GM18505 (cell line): Measurements from ENCODE around the gene CYTH4.

Experiments used
- ATAC-seq: cut with Tn5 transposase; IDR thresholded peaks from one replicate; pipeline ENCODE4 v1.9.1; 2021; ENCODE audit not compliant: unreplicated experiment
- POLR2A ChIP-seq: IDR thresholded peaks from 4 replicates; pipeline ENCODE4 v1.6.1; 2011; ENCODE audit warnings: borderline replicate concordance; ENCODE audit not compliant: insufficient read depth, insufficient read length; ENCODE audit errors: extremely low read depth

CYTH4 gene

DNA sequence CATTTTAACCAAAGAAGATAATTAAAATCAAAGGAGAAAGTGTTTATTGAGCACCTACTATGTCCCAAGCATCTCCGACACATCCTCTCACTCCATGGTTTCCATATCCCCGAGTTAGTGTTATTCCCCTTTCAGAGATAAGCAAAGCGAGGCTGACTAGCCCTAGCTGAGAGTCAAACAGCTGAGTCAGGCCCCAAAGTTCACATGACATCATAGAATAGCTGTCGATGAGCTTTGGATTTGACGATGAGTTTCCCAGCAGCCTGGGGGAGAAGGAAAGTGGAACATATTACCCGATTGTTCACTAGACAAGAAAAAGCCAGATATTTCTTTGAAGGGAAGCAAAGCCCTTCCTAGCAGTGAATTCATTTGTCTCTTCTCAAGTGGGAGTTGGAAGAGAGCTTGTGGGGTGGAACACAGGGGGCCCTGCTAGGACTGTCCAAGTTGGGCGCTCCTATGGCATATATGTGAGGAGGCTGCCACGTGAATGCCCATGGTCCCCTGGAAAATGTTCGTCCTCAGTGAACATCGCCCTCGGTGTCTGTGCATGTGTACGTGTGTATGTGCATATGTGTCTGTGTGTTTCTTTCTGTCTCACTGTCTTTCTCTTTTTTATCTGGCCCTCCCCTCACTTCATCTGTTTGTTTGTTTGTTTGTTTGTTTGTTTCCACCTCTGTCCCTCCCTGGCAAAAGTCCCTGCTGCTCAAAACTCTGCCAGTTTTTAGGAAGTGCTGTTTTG is 493 bp upstream of the CYTH4 start:
- no peak for TF ChIP-seq POLR2A
- no peak for ATAC-seq

DNA sequence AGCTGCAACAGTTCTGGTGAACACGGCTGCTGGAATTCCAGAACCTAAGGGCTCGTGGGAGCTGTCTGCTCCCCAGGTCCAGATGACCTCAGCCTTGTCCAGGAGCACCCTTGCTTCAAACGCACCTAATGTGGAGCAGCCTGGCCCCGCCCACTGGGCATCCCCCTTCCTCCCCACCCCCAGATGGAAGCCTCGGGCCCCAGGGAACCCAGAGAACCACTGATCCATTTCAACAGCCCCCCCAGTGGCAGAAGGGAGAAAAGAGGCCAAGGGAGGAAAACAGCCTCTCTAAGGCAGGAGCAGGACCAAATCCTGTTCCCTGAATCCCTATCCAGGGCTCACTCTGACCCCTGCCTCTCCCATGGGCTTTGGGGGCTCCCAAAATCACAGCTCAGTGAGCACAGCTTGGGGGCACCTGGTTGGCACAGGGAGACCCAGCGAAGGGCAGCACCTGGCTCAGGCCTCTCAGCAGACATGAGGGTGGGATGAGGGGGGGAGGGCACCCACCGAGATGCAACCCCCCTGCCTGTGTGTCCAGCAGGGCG is 1.2 kb downstream of the CYTH4 start:
- no peak for TF ChIP-seq POLR2A
- no peak for ATAC-seq

DNA sequence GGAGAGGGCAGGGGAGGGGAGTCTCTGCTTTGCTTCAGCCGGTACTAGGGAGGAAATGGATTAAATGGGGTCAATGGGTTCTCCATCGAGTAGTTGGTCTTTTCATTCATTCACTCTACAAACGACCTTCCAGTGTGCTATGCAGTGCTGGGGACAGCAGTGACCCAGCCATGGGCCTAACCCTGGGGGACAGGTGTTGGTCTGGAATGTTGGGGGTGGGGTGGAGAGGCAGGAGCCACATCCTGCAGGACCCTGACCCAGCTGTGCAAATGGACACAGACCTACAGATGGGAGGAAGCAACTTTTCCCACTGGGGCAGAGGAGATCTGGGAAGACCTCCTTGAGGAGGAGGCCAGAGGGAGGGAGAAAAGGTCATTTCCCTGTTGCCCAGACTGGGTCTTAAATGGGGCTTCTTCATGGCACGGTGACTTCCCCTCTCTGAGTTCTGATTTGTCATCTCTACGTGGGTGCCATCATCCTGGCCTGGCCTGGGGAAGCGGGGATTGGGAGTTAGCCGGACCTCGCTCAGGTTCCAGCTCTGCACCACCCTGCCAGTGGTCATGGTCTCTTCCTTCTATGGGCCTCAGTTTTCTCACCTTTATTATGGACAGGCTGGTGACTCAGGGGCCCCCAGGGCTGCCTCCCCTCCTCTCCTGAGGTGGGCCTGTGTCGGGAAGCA is 2.0 kb downstream of the CYTH4 start:
- ATAC-seq = no peak
- no peak for TF ChIP-seq POLR2A

DNA sequence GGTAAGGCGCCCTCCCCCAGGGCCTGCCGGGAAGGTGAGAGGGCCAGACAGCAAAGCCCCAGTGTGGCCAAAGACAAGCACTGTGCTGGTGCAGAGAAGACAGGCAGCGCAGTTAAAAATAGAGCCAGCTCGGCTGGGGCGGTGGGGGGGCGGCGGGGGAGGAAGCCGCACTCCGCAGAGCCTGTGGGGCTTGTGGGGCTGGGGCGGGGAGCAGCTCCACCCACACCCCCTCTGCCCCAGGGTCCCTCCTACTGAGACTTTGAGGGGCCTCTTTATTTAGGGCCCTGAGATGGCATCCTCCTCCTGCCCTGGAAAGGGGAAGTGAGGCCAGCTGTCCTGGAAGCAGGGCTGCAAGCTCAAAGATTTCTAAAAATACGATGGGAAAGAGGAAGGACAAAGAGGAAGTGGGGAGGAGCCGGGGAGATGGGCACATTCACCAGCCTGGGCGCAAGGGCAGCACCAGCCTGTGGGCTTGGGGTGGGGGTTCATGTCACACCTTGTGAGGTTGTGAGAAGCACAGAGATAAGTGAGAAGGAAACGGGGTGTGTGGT is 2.6 kb downstream of the CYTH4 start:
- ATAC-seq = peak; percentile 51
- no peak for TF ChIP-seq POLR2A

DNA sequence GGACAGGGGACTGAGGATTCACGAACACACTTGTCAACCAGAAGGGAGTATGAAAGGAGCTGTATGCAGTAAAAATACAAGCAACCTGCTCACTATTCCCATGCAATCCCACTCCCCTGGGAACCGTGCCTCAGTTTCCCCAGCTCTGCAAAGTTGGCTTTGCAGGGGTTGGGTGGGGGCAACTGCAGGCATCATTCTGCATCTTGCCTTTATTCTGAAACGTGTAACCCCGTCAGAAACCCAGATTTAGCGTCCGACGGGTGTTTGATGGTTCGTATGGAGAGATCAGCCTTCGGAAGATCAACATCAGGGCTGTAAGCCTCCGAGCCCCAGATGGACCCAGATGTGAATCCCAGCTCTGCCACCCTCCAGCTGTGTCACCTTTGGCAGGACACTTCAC is 3.6 kb downstream of the CYTH4 start:
- no peak for TF ChIP-seq POLR2A
- ATAC-seq = no peak

DNA sequence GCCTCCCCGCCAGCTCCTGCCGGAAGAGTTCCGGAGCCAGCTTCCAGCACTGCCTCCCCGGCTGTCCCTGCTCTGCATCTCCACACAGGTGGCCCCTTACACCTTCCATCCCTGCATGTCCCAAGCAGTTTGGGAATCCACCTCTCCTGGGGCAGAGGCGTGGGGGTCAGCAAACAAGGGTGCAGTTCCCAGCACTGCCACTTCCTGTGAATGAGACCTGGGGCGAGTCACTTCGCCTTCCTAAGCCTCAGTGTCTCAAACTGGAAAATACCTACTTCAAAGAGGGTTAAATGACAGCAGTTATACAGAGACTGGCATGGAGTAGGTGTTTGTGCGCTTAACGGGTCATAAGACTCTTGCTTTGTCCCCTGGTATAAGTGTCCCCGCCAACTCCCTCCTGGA is 5.2 kb downstream of the CYTH4 start:
- ATAC-seq = no peak
- TF ChIP-seq POLR2A = no peak

DNA sequence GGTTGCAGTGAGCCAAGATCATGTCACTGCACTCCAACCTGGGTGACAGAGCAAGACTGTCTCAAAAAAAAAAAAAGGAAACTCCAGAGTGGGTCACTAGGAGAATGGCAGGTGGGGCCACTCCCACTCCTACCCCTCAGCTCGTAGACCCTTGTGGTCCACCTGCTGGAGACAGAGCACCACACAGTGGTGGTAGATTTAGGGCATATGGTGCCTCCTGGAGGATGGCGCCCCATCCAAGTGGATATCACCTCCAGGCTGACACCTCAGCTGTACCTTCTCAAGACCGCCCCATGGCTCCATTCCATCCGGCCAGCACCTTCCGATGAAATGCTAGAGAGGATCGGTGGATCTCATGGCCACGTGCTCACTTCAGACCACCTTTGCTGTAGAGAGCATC is 6.2 kb downstream of the CYTH4 start:
- no peak for ATAC-seq
- no peak for TF ChIP-seq POLR2A

DNA sequence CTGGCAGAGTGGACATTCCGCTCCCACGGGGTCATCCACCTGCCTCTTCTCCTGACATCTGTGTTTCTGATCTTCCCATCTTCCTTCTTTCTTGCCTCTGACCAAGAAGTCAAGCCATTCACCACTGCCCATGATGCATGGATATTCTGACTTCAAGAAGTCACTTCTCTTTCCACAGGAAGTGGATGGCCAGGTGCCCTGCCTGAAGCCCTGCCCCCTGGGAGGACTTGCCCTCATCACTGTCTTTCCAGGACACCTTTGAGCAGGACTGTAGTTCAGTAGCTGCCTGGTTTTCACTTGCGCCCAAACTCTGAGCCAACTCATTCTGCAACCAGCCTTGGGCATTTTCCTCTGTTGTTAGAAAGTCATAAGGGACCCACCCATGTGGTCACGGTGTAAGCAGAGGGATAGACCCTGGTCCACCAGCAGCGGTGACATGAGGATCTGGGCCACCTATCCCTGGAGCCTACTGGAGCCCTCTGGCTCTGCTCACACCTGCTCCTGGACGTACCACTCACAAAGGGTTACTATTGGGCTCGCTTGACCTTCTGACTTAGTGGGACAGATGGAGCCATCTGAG is 6.9 kb downstream of the CYTH4 start:
- TF ChIP-seq POLR2A = no peak
- no peak for ATAC-seq

DNA sequence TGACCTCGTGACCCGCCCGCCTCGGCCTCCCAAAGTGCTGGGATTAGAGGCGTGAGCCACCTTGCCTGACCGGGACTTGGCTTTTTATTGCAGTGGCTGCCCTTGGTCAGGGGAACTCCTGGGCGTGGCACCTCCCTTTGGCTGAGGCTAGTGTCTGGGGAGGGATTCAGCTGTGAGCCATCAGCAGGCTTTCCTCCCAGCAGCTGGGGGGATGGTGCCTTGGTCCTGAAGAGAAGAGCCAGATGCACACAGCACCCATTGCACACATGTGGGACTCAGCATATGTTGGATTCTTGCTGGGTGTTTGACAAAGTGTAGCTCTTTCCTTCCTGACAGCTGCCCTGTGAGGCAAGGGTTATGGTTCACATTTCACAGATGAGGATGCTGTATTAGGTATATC is 8.4 kb downstream of the CYTH4 start:
- TF ChIP-seq POLR2A = no peak
- no peak for ATAC-seq

DNA sequence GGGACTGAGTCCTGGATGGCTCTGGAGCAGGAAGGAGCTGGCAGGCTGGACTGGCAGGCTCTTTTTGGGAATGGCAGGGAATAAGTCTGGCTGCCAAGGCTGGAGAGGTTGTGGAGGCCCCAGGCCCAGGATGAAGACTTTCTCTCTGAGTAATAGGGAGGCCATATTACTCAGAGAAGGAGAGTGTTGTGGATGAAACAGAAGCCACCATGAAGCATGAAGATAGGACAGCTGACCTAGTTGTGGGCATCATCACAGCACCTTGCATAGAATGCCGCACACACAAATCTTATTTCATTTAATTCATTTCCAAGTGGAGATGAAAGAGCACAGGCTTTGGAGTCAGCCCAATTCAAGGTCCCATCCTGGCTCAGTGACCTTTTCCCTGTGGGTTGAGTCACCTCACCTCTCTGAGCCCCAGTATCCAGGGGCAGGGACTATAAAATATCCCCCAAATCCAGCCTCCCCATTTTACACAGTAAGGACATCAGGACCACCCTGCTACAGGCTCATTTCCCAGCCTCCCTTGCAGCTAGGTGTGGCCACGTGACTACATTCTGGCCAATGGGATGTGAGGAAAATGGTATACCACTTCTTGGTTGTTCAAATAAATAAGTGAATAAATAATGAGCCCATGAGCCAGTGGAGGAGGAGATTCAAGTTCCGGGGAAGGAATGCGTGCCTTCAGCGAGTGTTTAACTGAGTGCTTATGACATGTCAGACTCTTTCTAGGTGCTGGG is 9.4 kb downstream of the CYTH4 start:
- no peak for ATAC-seq
- no peak for TF ChIP-seq POLR2A

DNA sequence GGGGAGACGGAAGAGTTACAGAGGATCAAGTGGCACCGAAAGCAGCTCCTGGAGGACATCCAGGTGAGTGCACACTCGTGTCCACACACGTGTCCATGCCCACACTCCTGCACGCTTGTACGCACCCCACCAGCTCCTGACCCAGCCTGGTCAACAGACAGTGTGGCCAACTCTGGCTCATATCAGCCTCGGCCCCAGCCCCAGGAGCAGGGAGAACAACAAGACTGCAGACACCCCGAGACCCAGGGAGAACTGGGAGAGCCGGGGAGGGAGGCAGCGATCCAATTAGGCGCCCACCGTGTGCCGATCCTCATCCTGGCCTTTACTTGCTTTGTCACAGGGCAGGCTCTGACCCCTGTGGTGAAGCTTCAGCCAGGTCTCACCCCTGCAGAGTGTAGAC is 10.3 kb downstream of the CYTH4 start:
- no peak for ATAC-seq
- no peak for TF ChIP-seq POLR2A

DNA sequence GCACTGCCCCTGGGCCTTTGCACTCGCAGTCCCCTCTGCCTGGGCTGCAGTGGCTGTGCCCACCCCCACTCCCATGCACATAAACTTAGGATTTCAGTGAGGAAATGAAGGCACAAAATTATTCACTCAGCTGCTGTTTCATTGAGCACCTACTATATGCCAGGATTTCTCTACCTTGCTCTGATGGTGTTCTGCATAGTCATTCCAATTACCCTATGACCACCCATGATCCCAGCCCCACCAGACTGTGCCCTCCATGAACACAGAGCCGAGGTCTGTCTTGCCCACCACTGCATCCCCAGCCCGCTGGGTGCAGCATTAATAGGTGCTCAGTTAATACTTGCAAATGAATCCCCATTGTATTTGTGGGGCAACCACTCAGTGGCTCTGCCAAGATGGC is 10.9 kb downstream of the CYTH4 start:
- no peak for ATAC-seq
- TF ChIP-seq POLR2A = no peak

DNA sequence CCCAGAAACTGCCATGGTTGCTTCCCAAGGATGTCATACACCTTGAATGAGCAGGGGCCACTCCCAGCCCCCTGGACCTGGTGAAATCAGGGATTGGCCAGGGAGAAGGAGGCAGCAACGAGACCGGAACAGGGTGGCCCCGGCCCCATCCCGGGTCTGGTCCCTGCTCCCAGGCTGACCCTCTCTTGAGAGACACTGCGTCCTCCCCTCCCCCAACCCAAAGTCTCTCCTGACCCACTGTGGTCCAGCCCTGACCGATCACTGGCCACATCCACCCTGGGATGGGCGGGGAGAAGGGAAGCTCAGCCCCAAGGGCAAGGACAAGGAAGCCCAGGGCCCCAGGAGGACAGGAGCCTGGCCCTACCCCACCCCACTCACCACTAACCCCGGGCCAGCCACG is 12.4 kb downstream of the CYTH4 start:
- TF ChIP-seq POLR2A = no peak
- ATAC-seq = no peak
